Type B pancreatic cell (in vitro differentiated cells): Measurements from ENCODE around the gene NCR3LG1. TPM values are rescaled to one million over a fixed set of nuclear protein-coding genes. Genes with fewer than 3 reads are reported as not detected.

Source experiments
- DNase-seq: peaks from one replicate; pipeline ENCODE4 v3.0.0; 2021; ENCODE audit warnings: mixed read lengths; ENCODE audit not compliant: unreplicated experiment; ENCODE audit errors: extremely low spot score
- H3K27ac Mint-ChIP-seq: 2 replicates; pipeline ENCODE4 v1.8.0; 2021; ENCODE audit warnings: mild to moderate bottlenecking, mixed read lengths
- H3K27me3 Mint-ChIP-seq: 2 replicates; pipeline ENCODE4 v1.8.0; 2021; ENCODE audit warnings: mixed read lengths
- H3K36me3 Mint-ChIP-seq: 2 replicates; pipeline ENCODE4 v1.8.0; 2021; ENCODE audit warnings: mixed read lengths
- H3K4me1 Mint-ChIP-seq: one replicate; pipeline ENCODE4 v1.8.0; 2021; ENCODE audit warnings: mixed read lengths; ENCODE audit not compliant: unreplicated experiment
- H3K4me3 Mint-ChIP-seq: 2 replicates; pipeline ENCODE4 v1.8.0; 2021; ENCODE audit warnings: mild to moderate bottlenecking, mixed read lengths
- H3K9me3 Mint-ChIP-seq: 2 replicates; pipeline ENCODE4 v1.8.0; 2021; ENCODE audit warnings: mixed read lengths
- CTCF ChIP-seq: fragments of 200-600 bp; sonication (generic); conservative IDR thresholded peaks from 2 replicates; pipeline ENCODE4 v1.5.0; 2021; ENCODE audit warnings: antibody characterized with exemption, mild to moderate bottlenecking
- total RNA-seq: library from RNA; stranded (reverse); gene quantifications from 2 replicates; pipeline ENCODE4 v1.2.1, GENCODE V29; 2021; ENCODE audit warnings: low replicate concordance

Gene NCR3LG1
- total RNA-seq, 1 donor from 2014 or later: 6.0 TPM

GRCh38 chr11:17375547-17375946 is 23.9 kb downstream of the NCR3LG1 start:
- Mint-ChIP-seq H3K27ac (no peak overlapping the region), H3K36me3 (peaks cover 53% of the 10 kb centered on the region), H3K9me3 (peaks cover 17% of the 10 kb centered on the region), H3K27me3 (no peaks in the 10 kb centered on the region), H3K4me1 (no peaks in the 10 kb centered on the region), H3K4me3 (no peak overlapping the region)
- no peak for TF ChIP-seq CTCF
- no peak for DNase-seq

- Mint-ChIP-seq H3K4me1 (no peaks in the 10 kb centered on the region), H3K9me3 (peaks cover 8% of the 10 kb centered on the region), H3K27me3 (no peaks in the 10 kb centered on the region), H3K4me3 (no peak overlapping the region), H3K36me3 (peaks cover 43% of the 10 kb centered on the region), H3K27ac (no peak overlapping the region)
- no peak for TF ChIP-seq CTCF
- DNase-seq: no peak
Measured at GRCh38 chr11:17376493-17376892, 24.9 kb downstream of the NCR3LG1 start.

- Mint-ChIP-seq H3K27me3 (no peaks in the 10 kb centered on the region), H3K9me3 (no peaks in the 10 kb centered on the region), H3K4me3 (no peak overlapping the region), H3K27ac (peak overlapping the region; percentile 80), H3K4me1 (no peaks in the 10 kb centered on the region), H3K36me3 (peaks cover 26% of the 10 kb centered on the region)
- no peak for TF ChIP-seq CTCF
- no peak for DNase-seq
Measured at GRCh38 chr11:17378655-17379054, 27.1 kb downstream of the NCR3LG1 start.

GRCh38 chr11:17379383-17380180 is 28.0 kb downstream of the NCR3LG1 start:
- no peak for DNase-seq
- no peaks in the 10 kb centered on the region for H3K9me3 Mint-ChIP-seq

GRCh38 chr11:17381156-17381555 is 29.6 kb downstream of the NCR3LG1 start:
- H3K27ac Mint-ChIP-seq: no peak overlapping the region
- DNase-seq: no peak
- H3K4me3 Mint-ChIP-seq: no peak overlapping the region
- no peak for TF ChIP-seq CTCF
- no peaks in the 10 kb centered on the region for H3K27me3 Mint-ChIP-seq
- H3K4me1 Mint-ChIP-seq: no peaks in the 10 kb centered on the region
- H3K36me3 Mint-ChIP-seq: peaks cover 17% of the 10 kb centered on the region
- H3K9me3 Mint-ChIP-seq: no peaks in the 10 kb centered on the region

More at GRCh38 chr11:17379383-17380180, 28.0 kb downstream of the NCR3LG1 start:
- H3K4me1 Mint-ChIP-seq: no peaks in the 10 kb centered on the region
- no peaks in the 10 kb centered on the region for H3K27me3 Mint-ChIP-seq
- no peak overlapping the region for H3K4me3 Mint-ChIP-seq
- TF ChIP-seq CTCF: no peak
- peaks cover 20% of the 10 kb centered on the region for H3K36me3 Mint-ChIP-seq
- no peak overlapping the region for H3K27ac Mint-ChIP-seq
